Natural killer cell treated with Interleukin-12 subunit alpha and Interleukin-12 subunit beta and Interleukin-15 and Interleukin-18, amount 100 ng/mL, for 72 hours (primary cell): ENCODE data around the gene LRP1B. TPM values are rescaled to one million over a fixed set of nuclear protein-coding genes. Genes with fewer than 3 reads are reported as not detected.

ENCODE experiments used
- ATAC-seq, 2 donors: fragments of 150-1000 bp; cut with Tn5 transposase in 1 of 2; sonication (Bioruptor Pico), chemical (Tn5 transposase) in 1 of 2; 2 replicates each; pipeline ENCODE4 v1.10.0; 2021
- DNase-seq: peaks from one replicate; pipeline ENCODE4 v3.0.0; 2022; ENCODE audit warnings: low spot score
- H3K27ac Mint-ChIP-seq, 2 donors: 1 replicate in 1 of 2; 2 replicates in 1 of 2; pipeline ENCODE4 v1.8.0; 2022; ENCODE audit warnings: mixed read lengths in 2 of 2, mild to moderate bottlenecking in 1 of 2, moderate library complexity in 1 of 2
- H3K27me3 Mint-ChIP-seq, 2 donors: 1 replicate in 1 of 2; 2 replicates in 1 of 2; pipeline ENCODE4 v1.8.0; 2022; ENCODE audit warnings: mixed read lengths in 2 of 2
- H3K36me3 Mint-ChIP-seq: one replicate; pipeline ENCODE4 v1.8.0; 2022; ENCODE audit warnings: mixed read lengths
- H3K4me1 Mint-ChIP-seq, 2 donors: 1 replicate in 1 of 2; 2 replicates in 1 of 2; pipeline ENCODE4 v1.8.0; 2022; ENCODE audit warnings: low read depth in 2 of 2, mixed read lengths in 2 of 2, mild to moderate bottlenecking in 1 of 2
- H3K4me3 Mint-ChIP-seq: one replicate; pipeline ENCODE4 v1.8.0; 2022; ENCODE audit warnings: mixed read lengths
- H3K9me3 Mint-ChIP-seq: 2 replicates; pipeline ENCODE4 v1.8.0; 2022; ENCODE audit warnings: mixed read lengths
- total RNA-seq, 2 donors: library from RNA; stranded (reverse); gene quantifications; one replicate each; pipeline ENCODE4 v1.2.3, GENCODE V29; 2022

LRP1B gene
- total RNA-seq, 2 donors from 2014 or later: not detected

DNA sequence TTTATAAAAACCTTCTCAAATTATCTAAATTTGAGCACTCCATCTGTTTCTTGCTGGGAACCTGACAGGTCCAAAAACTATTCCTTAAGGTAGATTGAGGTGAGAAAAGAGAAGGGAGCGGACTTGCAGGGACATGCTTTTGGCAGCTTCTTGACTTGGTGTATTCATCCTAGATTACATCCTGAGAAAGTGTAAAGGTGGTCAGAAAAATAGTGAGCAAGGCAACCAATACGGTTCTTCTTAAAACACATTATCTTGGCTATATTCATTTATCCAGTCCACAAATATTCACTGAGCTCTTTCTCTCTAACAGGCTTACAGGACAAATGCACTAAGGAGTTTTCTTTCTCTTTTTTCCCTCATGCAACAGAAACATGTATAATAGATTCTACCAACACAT is 230.0 kb downstream of the LRP1B start:
- no peak for DNase-seq
- Mint-ChIP-seq H3K27me3 (no peaks in the 10 kb centered on the region), H3K9me3 (no peaks in the 10 kb centered on the region), H3K4me3 (no peak overlapping the region), H3K27ac (no peak overlapping the region), H3K36me3 (no peaks in the 10 kb centered on the region), H3K4me1 (no peaks in the 10 kb centered on the region)
- no peak for ATAC-seq

DNA sequence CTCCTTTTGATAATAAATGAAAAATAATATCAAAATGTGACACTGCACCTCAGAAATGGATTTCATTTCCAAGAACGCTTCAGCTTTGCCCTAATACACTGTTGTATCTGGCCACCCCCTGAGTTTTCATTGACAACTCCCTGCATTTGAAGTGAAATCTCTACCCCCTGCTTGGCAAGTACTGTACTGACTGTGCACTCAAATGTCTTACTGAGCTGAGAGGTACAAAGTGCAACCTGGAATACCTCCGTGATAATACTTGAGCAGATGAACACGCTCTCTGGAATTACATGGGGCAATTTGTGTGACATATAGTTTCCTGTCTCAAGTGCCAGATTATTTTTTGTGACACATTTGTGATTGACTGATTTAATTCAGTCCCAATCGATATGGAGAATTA is 231.1 kb downstream of the LRP1B start:
- Mint-ChIP-seq H3K36me3 (no peaks in the 10 kb centered on the region), H3K4me1 (no peaks in the 10 kb centered on the region), H3K27ac (no peak overlapping the region), H3K4me3 (no peak overlapping the region), H3K27me3 (no peaks in the 10 kb centered on the region), H3K9me3 (no peaks in the 10 kb centered on the region)
- no peak for ATAC-seq
- no peak for DNase-seq

DNA sequence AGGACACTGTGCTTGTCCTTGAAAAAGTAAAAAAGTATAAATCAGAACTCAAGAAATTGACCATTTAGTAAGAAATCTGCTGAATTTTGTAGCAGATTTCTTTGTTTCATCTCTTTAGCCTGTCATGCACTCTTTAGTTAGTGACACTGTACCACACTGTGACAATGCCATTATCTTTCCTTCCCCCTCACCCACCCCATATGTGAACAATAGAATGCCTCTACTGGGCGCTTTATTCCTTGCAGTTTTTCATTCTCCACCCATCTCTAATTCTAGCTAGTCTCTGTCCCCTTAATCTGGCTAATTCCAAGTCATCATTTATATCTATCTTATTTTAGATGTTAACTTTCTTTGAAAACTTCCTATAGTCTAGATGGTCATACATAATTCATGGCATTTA is 241.0 kb downstream of the LRP1B start:
- no peak overlapping the region for H3K27ac Mint-ChIP-seq
- H3K4me1 Mint-ChIP-seq: no peaks in the 10 kb centered on the region
- no peaks in the 10 kb centered on the region for H3K36me3 Mint-ChIP-seq
- H3K4me3 Mint-ChIP-seq: no peak overlapping the region
- peaks cover 12% of the 10 kb centered on the region for H3K9me3 Mint-ChIP-seq
- no peak for ATAC-seq
- no peak for DNase-seq
- H3K27me3 Mint-ChIP-seq: no peaks in the 10 kb centered on the region

DNA sequence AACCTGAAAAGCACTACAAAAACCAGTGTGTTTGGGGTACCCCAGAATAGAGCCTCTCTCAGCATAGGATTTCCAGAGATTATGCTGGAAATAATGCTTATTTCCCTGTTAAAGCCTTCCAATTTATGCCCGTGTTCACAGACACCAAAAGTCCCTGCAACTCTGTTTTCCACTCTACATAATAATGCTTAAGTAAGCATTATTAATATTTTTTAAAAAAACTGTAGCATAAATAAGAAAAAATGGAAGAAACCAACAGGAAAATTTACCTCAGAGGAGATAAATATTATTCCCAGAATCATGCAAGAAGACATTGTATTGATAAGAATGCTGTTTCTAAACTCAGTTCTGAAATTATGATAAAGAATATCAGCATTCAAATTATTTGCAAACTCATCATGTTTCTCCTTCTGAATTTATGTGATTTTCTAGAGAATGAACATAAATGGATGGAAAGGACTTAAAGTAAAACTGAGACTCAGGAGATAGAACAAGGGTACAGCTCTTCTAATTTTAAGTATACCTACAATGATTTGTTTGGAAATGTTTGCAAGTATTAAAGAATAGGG is 241.7 kb downstream of the LRP1B start:
- H3K9me3 Mint-ChIP-seq: peaks cover 12% of the 10 kb centered on the region
- ATAC-seq: no peak

DNA sequence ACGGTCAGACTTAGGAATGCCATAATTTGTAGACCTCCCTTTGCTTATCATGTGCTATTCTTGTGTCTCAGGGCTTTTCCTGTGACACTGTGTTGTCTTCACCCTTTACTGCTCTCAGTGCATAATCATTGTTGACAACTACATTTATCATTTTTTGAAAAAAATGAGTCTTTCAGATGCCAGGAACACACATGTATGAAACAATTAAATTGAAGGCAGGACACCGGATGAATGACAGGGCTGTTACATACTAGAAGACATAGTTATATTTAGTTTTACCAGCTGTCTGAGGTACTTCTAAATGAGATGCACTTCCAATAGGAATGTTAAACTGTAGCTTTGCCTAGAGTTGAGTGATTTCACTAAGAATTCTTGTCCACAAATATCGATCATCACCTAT is 243.5 kb downstream of the LRP1B start:
- no peak overlapping the region for H3K27ac Mint-ChIP-seq
- no peak for DNase-seq
- no peaks in the 10 kb centered on the region for H3K4me1 Mint-ChIP-seq
- no peaks in the 10 kb centered on the region for H3K27me3 Mint-ChIP-seq
- no peak overlapping the region for H3K4me3 Mint-ChIP-seq
- peaks cover 10% of the 10 kb centered on the region for H3K9me3 Mint-ChIP-seq
- no peaks in the 10 kb centered on the region for H3K36me3 Mint-ChIP-seq
- ATAC-seq: no peak

More for the DNA sequence above, 241.7 kb downstream of the LRP1B start:
- Mint-ChIP-seq H3K4me1 (no peaks in the 10 kb centered on the region), H3K4me3 (no peak overlapping the region), H3K27ac (no peak overlapping the region), H3K36me3 (no peaks in the 10 kb centered on the region), H3K27me3 (no peaks in the 10 kb centered on the region)
- DNase-seq: no peak

DNA sequence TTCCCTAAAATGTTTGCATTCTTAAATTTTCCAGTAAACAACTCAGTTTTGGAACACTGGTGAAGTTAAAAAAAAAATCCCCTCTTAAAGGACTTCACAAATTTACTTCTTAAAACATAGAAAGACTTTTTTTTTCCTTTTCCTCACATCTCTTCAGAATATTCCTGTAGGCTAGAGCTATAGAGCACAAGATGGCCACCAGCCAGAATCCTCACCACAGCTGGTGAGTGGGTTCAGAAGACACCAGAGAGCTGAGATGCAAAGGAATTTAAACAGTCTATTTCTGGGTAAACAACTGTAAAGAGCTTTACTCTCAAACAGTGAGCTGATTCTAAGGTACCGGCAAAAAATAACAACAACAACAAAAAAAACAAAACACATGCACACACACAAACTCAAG is 252.8 kb downstream of the LRP1B start:
- Mint-ChIP-seq H3K36me3 (no peaks in the 10 kb centered on the region), H3K4me1 (no peaks in the 10 kb centered on the region), H3K4me3 (no peak overlapping the region), H3K27me3 (no peaks in the 10 kb centered on the region), H3K27ac (no peak overlapping the region), H3K9me3 (peaks cover 4% of the 10 kb centered on the region)
- no peak for ATAC-seq
- DNase-seq: no peak

DNA sequence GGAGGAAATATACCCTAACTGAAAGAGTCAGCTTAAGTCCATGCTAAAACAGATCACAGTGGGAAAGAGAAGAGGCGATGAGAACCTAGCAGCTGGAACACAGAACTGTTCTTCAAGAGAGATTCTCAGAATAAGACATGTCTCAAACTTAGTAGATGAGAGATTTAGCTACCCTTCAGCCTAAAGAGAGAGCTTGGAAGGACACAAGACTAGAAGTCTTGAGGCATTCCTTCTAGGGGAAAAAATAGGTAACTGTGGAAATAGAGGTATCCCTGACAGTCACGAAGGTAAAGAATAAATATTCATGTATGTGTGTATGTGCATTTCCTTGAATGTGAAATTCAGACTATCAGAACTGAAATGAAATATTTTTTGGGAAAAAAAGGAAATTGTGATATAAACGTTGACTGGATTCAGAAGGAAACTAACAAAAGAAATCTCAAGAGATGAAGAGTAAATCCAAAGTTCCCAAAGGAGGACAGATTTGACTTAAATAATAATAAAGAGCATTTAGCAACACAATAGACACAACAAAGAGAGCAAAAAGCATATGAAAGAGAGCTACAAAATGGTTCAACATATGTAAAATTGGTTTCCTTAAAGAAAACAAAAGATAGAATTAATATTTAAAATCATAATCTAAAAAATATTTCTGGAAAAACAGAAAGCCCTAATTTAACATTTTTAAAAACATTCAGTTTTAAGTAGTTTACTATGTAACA is 258.7 kb downstream of the LRP1B start:
- H3K4me1 Mint-ChIP-seq: no peaks in the 10 kb centered on the region
- H3K4me3 Mint-ChIP-seq: no peak overlapping the region
- no peak for DNase-seq
- peaks cover 14% of the 10 kb centered on the region for H3K9me3 Mint-ChIP-seq
- H3K27ac Mint-ChIP-seq: no peak overlapping the region
- no peaks in the 10 kb centered on the region for H3K27me3 Mint-ChIP-seq
- ATAC-seq: no peak
- peaks cover 7% of the 10 kb centered on the region for H3K36me3 Mint-ChIP-seq

DNA sequence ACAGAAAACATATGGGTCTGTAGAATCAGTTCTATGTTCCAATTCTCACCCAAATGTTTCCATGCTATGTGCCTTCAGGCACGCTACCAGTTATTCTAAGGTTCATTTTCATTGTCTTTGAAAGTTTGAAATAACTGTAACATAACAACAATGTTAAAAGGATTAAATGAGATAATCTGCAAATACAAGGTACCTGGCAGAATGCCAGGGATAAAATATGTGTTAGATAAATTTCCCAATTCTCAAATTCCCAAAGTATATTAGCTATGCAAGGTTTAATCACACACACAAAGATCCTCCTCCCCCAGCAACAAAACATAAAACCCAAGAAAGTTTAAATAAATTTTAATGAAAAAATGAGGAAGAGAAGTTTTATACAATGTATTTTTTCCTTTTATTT is 261.2 kb downstream of the LRP1B start:
- no peaks in the 10 kb centered on the region for H3K27me3 Mint-ChIP-seq
- H3K27ac Mint-ChIP-seq: no peak overlapping the region

DNA sequence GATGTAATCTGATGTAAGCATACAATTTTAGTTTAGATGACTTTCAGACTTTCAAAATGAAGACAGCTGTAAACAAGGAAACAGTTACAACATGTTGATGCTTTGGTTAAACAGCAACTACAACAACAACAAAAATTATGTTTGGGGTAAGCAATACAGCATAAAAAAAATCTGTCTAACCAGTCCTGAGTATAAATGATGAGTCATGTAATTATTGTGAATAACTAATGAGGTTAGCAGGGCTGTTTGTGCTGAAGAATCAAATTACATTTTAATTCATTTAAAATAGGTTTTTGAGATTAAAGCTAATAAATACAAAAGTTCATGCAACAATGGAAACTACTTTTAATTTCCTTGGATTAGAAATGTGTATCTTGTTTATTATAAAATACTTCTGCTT is 266.9 kb downstream of the LRP1B start:
- Mint-ChIP-seq H3K9me3 (peaks cover 8% of the 10 kb centered on the region), H3K27me3 (no peaks in the 10 kb centered on the region), H3K4me3 (no peak overlapping the region), H3K4me1 (no peaks in the 10 kb centered on the region), H3K27ac (no peak overlapping the region), H3K36me3 (no peaks in the 10 kb centered on the region)
- DNase-seq: no peak
- ATAC-seq: no peak

More for the DNA sequence above, 261.2 kb downstream of the LRP1B start:
- Mint-ChIP-seq H3K9me3 (peaks cover 19% of the 10 kb centered on the region), H3K4me3 (no peak overlapping the region), H3K36me3 (peaks cover 7% of the 10 kb centered on the region), H3K4me1 (no peaks in the 10 kb centered on the region)
- DNase-seq (no peak), ATAC-seq (no peak)

DNA sequence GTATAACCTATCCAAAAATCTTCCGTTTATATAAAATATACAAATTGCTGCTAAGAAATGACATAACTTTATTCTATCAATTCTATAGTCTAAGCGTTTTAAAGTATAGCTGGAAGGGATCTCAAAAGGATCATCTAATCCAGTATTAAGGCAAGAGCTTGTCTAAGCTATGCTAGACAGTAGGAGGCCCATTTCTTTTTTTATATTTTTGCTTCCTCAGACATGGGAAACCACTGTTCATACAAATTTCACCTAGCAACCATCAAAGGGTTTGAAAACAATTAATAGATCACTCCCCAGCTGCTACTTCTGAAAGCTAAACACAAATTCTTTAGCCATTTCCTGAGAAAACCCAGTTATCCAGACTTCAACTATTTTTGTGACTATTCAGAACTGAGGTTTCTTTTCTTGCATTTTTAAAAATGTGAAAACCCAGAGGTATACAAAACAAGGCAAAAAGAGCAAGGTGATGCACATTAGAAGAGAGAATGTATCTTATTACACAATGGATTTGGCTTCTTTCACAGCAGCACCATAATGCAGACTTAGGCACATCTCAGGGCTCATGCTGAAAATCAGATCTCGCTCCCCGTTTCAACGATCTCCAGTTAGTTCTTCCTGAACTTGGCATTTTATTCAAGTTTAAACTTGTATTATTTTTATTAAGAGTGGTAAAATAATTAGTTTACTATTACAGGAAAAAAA is 274.4 kb downstream of the LRP1B start:
- DNase-seq (no peak), ATAC-seq (no peak)
- Mint-ChIP-seq H3K9me3 (peaks cover 10% of the 10 kb centered on the region), H3K36me3 (no peaks in the 10 kb centered on the region), H3K4me1 (no peaks in the 10 kb centered on the region), H3K27ac (no peak overlapping the region), H3K27me3 (no peaks in the 10 kb centered on the region), H3K4me3 (no peak overlapping the region)

DNA sequence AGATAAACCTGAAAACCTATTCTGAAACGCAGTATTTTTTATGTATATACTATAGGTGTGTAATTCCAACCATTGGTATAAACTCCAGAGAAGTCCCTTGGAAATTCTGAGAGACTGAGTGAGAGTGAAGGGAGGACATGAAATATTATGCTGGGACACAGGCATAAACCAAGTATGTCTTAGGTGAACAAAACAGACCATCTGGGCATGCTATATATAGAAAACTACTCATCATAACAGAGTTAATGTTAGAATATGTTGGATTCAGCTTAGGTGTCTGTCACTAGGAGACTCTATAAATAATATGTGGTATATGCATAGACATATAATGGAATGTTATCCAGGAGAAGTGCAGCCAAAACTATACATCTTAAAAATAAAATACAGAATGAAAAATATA is 282.6 kb downstream of the LRP1B start:
- Mint-ChIP-seq H3K4me3 (no peak overlapping the region), H3K9me3 (no peaks in the 10 kb centered on the region), H3K4me1 (no peaks in the 10 kb centered on the region), H3K27ac (no peak overlapping the region), H3K36me3 (no peaks in the 10 kb centered on the region), H3K27me3 (no peaks in the 10 kb centered on the region)
- no peak for ATAC-seq
- no peak for DNase-seq

DNA sequence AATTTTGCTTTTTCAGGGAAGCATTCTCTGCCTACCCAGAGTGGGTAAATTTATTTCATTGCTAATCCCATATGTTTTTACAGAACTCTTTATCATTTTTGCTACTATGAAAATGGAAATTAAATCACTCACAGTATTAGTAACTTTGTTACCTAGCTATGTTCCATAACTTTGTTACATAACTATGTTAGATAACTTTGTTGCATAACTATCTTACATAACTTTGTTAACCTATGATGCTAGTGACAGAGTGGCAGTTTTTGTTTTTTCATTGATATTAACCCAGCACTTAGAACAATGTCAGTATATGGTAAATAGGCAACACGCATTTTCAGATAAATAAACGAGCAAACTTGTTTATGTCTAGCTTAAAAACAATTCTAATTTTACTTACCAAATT is 286.6 kb downstream of the LRP1B start:
- H3K36me3 Mint-ChIP-seq: no peaks in the 10 kb centered on the region
- ATAC-seq (no peak), DNase-seq (no peak)
- no peaks in the 10 kb centered on the region for H3K27me3 Mint-ChIP-seq
- H3K9me3 Mint-ChIP-seq: no peaks in the 10 kb centered on the region
- H3K27ac Mint-ChIP-seq: no peak overlapping the region
- H3K4me1 Mint-ChIP-seq: no peaks in the 10 kb centered on the region
- no peak overlapping the region for H3K4me3 Mint-ChIP-seq

DNA sequence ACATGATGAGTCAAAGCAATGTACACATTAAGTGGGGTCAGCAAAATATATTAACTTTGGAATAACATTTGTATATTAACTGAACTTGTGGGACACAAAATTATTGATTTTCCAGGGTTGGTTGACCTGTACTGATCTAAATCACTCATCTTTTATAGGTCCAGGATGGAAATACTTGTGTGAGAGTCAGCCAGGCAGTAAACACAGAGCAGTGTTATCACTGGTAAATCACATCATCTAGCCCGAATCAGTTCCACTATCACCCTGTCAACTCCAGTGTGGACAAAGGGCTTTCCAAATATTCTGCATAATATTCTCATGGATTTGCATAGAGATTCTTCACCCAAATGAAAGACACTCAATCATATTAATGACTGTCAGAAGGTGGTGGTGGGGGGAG is 295.7 kb downstream of the LRP1B start:
- no peak for ATAC-seq
- no peaks in the 10 kb centered on the region for H3K4me1 Mint-ChIP-seq
- peaks cover 13% of the 10 kb centered on the region for H3K9me3 Mint-ChIP-seq
- H3K4me3 Mint-ChIP-seq: no peak overlapping the region
- no peaks in the 10 kb centered on the region for H3K27me3 Mint-ChIP-seq
- H3K36me3 Mint-ChIP-seq: no peaks in the 10 kb centered on the region
- DNase-seq: no peak
- H3K27ac Mint-ChIP-seq: no peak overlapping the region

DNA sequence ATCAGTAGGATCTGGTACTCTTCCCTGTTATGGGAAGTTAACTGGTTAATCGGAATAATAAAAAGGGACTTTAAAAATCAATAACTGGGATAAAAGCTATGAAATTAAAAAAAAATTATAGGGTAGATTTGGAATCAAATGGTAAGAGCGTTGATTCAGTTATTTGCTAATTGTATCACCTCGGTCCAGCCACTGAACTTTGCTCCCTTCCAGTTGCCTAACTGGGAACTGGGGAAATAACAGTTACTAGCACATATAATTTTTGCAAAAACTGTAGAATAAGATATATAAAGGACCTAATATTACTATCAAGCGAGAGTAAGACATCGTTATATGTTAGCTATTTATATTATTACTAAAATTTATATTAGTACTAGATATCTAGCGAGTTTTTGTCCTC is 302.1 kb downstream of the LRP1B start:
- Mint-ChIP-seq H3K36me3 (no peaks in the 10 kb centered on the region), H3K4me3 (no peak overlapping the region), H3K4me1 (no peaks in the 10 kb centered on the region), H3K27ac (no peak overlapping the region), H3K27me3 (no peaks in the 10 kb centered on the region), H3K9me3 (peaks cover 4% of the 10 kb centered on the region)
- DNase-seq (no peak), ATAC-seq (no peak)
